HG03064 (cell line): ENCODE measurements around the gene SH3BP5L.

Source experiments
- ATAC-seq: cut with Tn5 transposase; IDR thresholded peaks from one replicate; pipeline ENCODE4 v1.9.1; 2021; ENCODE audit warnings: low read depth; ENCODE audit not compliant: unreplicated experiment

Gene SH3BP5L

GRCh38 chr1:248852481-248853405, 27.0 kb upstream of the SH3BP5L start:
- no peak for ATAC-seq

DNA sequence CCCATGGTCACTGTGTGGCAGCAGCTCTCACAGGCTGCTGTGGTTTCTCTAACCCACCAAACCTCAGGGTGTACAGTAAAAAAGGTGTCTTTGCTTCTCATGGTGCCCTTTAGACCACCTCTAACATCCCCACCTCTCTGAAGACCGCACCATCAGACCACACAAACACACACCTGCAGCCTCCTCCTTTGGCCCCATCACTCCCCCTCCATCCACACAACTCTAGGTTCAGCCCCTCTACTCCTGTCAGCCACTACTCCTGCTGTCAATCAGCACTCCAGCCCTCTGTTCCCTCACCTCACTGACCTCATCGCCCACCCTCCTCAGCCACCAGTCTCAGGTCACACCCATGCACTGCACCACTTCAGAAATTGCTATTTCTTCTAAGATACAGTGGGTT, 25.7 kb upstream of the SH3BP5L start:
- no peak for ATAC-seq

DNA sequence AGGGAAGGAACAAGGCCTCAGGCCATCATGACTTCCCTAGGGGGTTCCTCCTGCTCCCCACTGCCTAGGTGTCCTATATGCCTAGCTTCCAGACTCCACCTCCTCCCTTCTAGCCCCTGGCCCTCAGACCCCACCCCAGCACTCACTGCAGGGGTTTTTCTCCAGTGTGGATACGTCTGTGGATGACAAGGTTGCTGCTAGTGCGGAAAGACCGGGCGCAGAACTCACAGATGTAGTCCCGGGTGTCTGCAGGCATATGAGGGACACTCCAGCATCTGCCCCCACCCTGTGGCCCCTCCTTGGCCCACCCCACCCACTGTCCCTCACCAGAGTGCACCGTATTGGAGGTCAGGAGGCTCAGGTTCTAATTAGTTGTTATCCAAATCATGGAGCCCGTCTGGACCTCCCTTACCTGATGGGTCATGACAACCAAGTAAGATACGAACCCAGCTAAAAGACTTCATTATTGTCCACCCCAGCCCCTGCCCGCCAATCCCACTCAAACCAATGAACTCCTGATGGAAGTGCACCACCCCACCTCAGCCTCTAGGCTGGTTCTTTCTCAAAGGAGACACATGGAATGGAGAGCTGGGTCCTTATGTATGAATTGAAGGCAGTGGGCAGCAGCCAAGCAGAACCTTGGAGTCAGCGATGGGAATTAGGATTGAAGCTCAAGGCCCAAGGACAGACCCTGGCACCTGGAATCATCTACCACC, 25.0 kb upstream of the SH3BP5L start:
- no peak for ATAC-seq

DNA sequence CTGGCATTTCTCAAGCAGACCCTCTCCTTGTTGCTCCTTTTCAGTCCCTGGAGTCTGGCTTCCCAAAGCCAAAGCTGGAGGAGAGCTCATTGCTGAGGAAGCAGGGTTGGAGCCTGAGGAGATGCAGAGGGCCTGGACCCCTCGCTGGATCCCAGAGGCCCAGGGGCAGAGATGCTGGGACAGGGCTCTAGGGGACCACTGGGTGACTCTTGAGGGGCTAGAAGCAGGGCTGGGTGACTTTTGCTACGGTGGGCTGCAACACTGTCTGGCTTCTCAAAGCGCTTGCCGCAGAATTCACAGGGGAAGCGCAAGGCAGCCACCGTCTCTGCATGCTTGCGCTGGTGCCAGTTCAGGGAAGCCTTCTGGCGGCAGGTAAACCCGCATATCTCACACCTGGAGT, 24.4 kb upstream of the SH3BP5L start:
- ATAC-seq = no peak

DNA sequence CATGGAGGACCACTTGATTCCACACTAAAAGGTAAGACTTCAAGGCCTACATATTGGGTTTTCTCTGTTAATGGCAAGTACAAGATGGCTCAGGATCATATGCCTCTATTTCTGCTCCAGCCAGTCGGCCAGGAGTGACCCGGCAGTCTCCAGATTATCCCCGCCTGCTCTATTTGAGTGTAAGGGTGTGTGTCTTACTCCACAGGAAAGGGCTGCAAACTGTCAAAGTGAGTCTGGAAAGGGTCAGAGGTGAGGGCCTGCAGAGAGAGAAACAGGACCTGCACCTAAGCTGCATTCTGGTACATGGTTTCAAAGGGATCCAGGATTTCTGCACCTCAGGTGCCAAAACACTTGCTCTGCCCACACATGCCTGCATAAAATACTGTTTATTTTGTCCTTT, 23.9 kb upstream of the SH3BP5L start:
- no peak for ATAC-seq

- no peak for ATAC-seq
Measured at GRCh38 chr1:248849152-248849551, 23.4 kb upstream of the SH3BP5L start.

- no peak for ATAC-seq
Measured at GRCh38 chr1:248848602-248849001, 22.9 kb upstream of the SH3BP5L start.

GRCh38 chr1:248847956-248848561, 22.3 kb upstream of the SH3BP5L start:
- ATAC-seq = no peak

GRCh38 chr1:248847181-248847955, 21.7 kb upstream of the SH3BP5L start:
- no peak for ATAC-seq

- ATAC-seq = no peak
Measured at GRCh38 chr1:248844526-248844925, 18.8 kb upstream of the SH3BP5L start.

DNA sequence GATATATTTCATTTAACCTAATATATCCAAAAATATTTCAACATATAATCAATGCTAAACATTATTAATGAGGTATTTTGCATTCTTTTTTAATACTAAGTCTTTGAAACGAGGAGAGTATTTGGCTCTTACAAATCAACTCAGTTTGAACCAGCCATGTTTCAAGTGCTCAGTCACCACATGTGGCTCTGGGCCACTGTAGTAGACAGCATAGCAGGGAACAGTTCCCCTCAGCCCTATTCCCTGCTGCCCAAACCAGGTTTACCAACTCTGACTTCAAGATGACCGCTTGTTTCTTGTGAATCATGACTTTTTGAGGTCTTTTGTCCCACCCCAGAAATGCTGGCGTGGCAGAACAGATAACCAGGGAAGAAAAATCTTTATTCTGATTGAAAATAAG, 18.0 kb upstream of the SH3BP5L start:
- ATAC-seq = no peak

DNA sequence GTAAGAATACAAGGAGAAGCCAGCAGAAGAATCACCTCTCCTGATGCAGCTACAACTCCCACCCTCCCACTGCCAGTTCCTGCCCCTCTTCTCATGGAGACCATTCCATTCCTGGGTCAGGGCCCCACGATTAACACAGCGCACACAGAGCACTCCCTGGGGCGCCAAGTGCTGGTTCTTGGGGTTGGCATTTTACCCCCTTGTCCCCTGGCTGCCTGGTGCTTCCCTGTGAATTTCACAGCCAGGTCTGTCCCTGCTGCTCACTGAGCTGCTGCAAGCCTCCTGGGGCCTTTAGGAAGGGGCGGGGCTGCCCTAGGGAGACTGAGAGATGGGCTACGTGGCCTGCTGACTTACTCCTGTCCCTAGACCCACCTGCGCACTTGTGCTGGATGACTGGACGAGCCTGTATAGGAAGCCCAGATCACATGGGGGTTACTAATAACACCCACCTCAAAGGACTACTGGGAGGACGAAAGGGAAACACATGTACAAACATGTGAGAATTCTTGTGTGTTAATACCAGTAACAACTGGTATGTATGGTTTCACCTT, 17.1 kb upstream of the SH3BP5L start:
- ATAC-seq = no peak

- ATAC-seq = no peak
Measured at GRCh38 chr1:248841702-248842395, 16.1 kb upstream of the SH3BP5L start.

- no peak for ATAC-seq
Measured at GRCh38 chr1:248840946-248841345, 15.2 kb upstream of the SH3BP5L start.

- no peak for ATAC-seq
Measured at GRCh38 chr1:248839168-248839555, 13.4 kb upstream of the SH3BP5L start.

DNA sequence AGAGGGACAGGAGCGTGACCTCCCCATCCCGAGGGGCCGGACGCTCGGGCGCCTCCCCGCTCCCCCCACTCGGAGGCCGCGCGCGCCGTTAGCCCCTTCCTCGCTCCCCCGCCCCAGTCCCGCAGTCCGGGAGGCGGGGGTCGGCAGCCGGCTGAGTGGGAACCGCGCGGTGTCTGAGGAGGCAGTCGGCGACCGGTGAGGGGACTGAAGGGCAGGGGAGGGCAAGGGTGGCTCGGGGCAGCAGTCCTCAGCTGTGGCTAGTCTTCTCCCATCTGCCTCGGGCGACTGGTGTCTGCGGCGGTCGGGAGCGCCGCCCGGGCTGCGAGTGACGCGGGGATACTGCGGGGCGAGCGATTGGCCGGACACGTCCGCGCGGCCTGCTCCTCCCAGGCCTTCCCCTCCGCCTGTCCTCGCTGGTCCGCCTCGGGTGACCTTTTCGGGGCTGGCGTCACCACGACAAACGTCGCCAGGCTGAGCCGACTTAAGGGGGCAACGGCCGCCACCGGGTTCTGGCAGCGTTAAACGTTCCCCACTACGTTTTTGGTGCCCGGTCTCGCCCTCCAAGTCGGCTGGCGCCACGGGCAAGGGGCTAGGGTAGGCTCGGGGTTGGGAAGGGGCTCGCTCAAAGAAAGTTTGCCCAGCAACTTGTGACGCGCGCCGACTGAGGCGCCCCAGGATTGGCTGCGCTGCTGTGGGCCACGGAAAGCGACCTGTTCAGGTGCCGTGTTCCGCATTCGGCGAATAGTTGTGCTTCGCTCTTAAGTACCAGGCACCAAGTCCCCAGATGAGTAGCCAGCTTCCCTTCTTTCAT, 12.8 kb upstream of the SH3BP5L start:
- peak; percentile 56 for ATAC-seq

- peak; percentile 81 for ATAC-seq
Measured at GRCh38 chr1:248837781-248838356, 12.2 kb upstream of the SH3BP5L start, which contains the start of gene ZNF672. Gene ZNF672 (plus strand): TSS chr1:248838224. CDS start chr1:248847275, 9,051 bp downstream.

- no peak for ATAC-seq
Measured at GRCh38 chr1:248837045-248837780, 11.5 kb upstream of the SH3BP5L start.
